SK-N-MC (cell line): Measurements from ENCODE around the gene MGA.

Experiments used
- DNase-seq: peaks from one replicate; pipeline ENCODE4 v3.0.0-alpha.2; 2011; ENCODE audit warnings: low read depth, low spot score
- H3K27ac ChIP-seq: fragments of 200-600 bp; sonication (generic); 2 replicates; pipeline ENCODE4 v1.5.1; 2016; ENCODE audit warnings: mixed run types
- H3K36me3 ChIP-seq: fragments of 200-600 bp; sonication (generic); 2 replicates; pipeline ENCODE4 v1.6.1; 2017; ENCODE audit warnings: antibody characterized with exemption, low read length, mixed read lengths; ENCODE audit not compliant: insufficient read depth
- H3K4me3 ChIP-seq: fragments of 200-600 bp; sonication (generic); 2 replicates; pipeline ENCODE4 v1.5.1; 2016
- H3K9ac ChIP-seq: fragments of 200-600 bp; sonication (generic); 2 replicates; pipeline ENCODE4 v1.8.0; 2017; ENCODE audit warnings: mixed run types, mixed read lengths; ENCODE audit not compliant: insufficient read length
- H3K9me3 ChIP-seq: fragments of 200-600 bp; sonication (generic); 2 replicates; pipeline ENCODE4 v1.6.1; 2017; ENCODE audit warnings: low read depth, mild to moderate bottlenecking, antibody characterized with exemption, low read length, moderate library complexity, mixed read lengths
- EZH2 ChIP-seq: fragments of 200-600 bp; sonication (generic); IDR thresholded peaks from one replicate; pipeline ENCODE4 v1.6.1; 2017; ENCODE audit warnings: antibody characterized with exemption
- FOXP2 ChIP-seq: optimal IDR thresholded peaks from 2 replicates; pipeline ENCODE3; 2011; ENCODE audit warnings: mild to moderate bottlenecking, moderate library complexity; ENCODE audit not compliant: insufficient read depth; ENCODE audit errors: extremely low read length, control extremely low read depth
- POLR2AphosphoS5 ChIP-seq: IDR thresholded peaks from 2 replicates; pipeline ENCODE4 v1.6.1; 2012; ENCODE audit warnings: mild to moderate bottlenecking, low read depth, low read length, borderline replicate concordance

MGA gene

GRCh38 chr15:41630616-41631217 is 29.5 kb upstream of the MGA start:
- no peaks in the 10 kb centered on the region for H3K9me3 ChIP-seq
- TF ChIP-seq EZH2 (no peak), FOXP2 (no peak), POLR2AphosphoS5 (no peak)
- H3K36me3 ChIP-seq, result no peaks in the 10 kb centered on the region
- no peak overlapping the region for H3K9ac ChIP-seq
- DNase-seq, result no peak
- H3K27ac ChIP-seq, result peak overlapping the region; percentile 33
- no peak overlapping the region for H3K4me3 ChIP-seq

DNA sequence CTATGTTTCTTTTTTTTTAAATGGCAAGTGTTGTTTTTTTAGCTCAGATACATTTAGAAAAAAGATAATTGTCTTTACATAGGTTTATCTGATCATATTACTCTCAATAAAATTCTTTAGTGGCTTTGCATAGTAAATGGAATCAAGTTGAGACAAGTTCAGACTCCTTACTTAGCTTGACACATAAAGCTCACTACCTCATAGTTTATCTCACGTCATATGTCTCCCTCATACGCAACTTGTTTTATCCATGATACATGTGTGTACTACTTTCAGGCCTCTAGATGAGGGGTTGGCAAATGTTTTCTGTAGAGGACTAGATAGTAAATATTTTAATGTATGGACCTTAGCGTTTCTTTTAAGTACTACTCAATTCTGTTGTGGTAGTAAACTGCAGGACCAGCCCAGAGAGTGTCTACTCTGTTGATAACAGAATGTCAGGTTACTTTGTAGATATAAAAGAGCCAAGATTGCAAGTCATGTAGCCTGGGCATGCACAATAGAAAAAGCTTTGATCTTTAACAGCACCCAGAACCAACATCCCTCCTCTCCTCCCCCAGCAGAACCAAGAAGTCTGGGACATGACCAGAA is 28.2 kb upstream of the MGA start:
- no peak for TF ChIP-seq EZH2
- TF ChIP-seq POLR2AphosphoS5, result no peak
- TF ChIP-seq FOXP2, result no peak
- no peaks in the 10 kb centered on the region for H3K36me3 ChIP-seq
- no peak overlapping the region for H3K9ac ChIP-seq
- DNase-seq, result no peak
- no peak overlapping the region for H3K4me3 ChIP-seq
- no peaks in the 10 kb centered on the region for H3K9me3 ChIP-seq
- no peak overlapping the region for H3K27ac ChIP-seq

- Histone ChIP-seq H3K36me3 (no peaks in the 10 kb centered on the region), H3K9me3 (no peaks in the 10 kb centered on the region), H3K27ac (0 out of 2 replicates have a peak overlapping the region, but pooled peaks have one; percentile 1), H3K9ac (no peak overlapping the region), H3K4me3 (no peak overlapping the region)
- no peak for DNase-seq
- TF ChIP-seq POLR2AphosphoS5 (no peak), EZH2 (no peak), FOXP2 (no peak)
Measured at GRCh38 chr15:41633609-41634008, 26.6 kb upstream of the MGA start.

DNA sequence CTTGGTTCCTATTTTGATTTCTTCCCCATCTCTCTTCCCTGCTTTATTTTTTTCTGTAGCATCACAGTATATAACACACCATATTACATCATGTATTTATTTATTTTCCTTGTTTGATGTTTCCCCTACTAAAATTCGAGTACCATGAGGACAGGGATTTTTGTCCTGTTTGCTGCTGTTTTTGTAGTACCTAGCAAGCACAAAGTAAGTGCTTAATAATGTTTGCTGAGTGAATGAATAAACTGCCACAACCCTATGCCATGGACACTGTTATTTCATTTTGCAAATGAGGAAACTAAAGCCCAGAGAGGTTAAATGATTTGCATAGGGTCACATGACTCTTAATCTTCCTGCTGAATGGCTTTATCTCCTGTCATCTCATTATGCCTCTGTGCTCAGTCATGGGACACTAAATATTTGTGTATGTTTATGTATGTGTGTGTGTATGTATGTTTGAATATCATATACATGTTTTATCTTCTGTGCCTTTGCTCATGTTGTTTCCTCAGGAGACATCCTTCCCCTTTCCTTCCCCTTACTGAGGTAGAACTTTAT is 26.1 kb upstream of the MGA start:
- H3K9me3 ChIP-seq, result no peaks in the 10 kb centered on the region
- no peak overlapping the region for H3K9ac ChIP-seq
- no peak overlapping the region for H3K4me3 ChIP-seq
- no peak for DNase-seq
- H3K27ac ChIP-seq, result 0 out of 2 replicates have a peak overlapping the region, but pooled peaks have one; percentile 1
- TF ChIP-seq EZH2 (no peak), FOXP2 (no peak), POLR2AphosphoS5 (no peak)
- H3K36me3 ChIP-seq, result no peaks in the 10 kb centered on the region

DNA sequence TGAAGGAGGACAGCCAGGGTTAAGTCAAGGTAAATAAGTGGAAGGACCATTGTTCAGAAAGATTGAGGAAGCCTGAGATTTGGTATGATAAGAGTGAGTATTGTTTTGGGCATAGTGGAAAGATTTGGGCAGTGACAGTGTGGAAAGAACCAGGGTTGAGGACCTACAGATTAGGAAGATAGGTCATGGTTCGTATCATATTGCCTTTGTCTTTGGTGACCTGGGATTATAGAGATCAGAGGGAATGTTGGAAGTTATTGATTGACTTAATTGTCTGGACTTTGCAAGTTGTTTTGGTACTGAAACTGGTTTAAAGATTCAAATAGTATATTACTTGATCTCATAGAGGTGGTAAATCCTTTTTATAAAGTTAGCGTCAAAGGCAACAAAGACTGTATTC is 23.1 kb upstream of the MGA start:
- no peak overlapping the region for H3K9ac ChIP-seq
- DNase-seq, result no peak
- H3K27ac ChIP-seq, result no peak overlapping the region
- TF ChIP-seq EZH2 (no peak), POLR2AphosphoS5 (no peak), FOXP2 (no peak)
- H3K9me3 ChIP-seq, result no peaks in the 10 kb centered on the region
- H3K36me3 ChIP-seq, result no peaks in the 10 kb centered on the region
- no peak overlapping the region for H3K4me3 ChIP-seq

- no peak for DNase-seq
- no peak overlapping the region for H3K9ac ChIP-seq
- H3K36me3 ChIP-seq, result no peaks in the 10 kb centered on the region
- TF ChIP-seq FOXP2 (no peak), POLR2AphosphoS5 (no peak), EZH2 (no peak)
- H3K9me3 ChIP-seq, result no peaks in the 10 kb centered on the region
- H3K4me3 ChIP-seq, result no peak overlapping the region
- H3K27ac ChIP-seq, result no peak overlapping the region
Measured at GRCh38 chr15:41640985-41641384, 19.2 kb upstream of the MGA start.

GRCh38 chr15:41647262-41647661 is 12.9 kb upstream of the MGA start:
- Histone ChIP-seq H3K4me3 (no peak overlapping the region), H3K36me3 (no peaks in the 10 kb centered on the region), H3K27ac (no peak overlapping the region), H3K9me3 (no peaks in the 10 kb centered on the region), H3K9ac (no peak overlapping the region)
- no peak for TF ChIP-seq EZH2
- no peak for TF ChIP-seq POLR2AphosphoS5
- TF ChIP-seq FOXP2, result no peak
- DNase-seq, result no peak

DNA sequence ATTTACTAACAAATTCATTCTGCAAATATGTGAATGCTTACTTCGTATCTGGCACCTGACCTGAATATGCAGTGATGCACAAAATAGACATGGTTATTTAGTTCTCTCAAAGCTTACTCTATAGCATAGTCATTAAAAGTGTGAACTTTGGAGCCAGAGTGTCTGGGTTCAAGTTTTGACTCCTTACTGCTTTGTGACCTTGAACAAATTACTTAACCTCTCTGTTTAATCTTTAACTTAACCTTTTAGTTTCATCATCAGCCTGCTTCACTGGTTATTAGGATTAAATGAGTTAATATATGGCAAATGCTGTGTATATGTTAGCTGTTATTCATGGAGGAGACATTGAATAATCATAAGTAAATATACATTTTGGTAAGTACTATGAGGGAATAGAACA is 12.1 kb upstream of the MGA start:
- DNase-seq, result no peak
- H3K4me3 ChIP-seq, result no peak overlapping the region
- TF ChIP-seq POLR2AphosphoS5, result no peak
- no peak for TF ChIP-seq EZH2
- TF ChIP-seq FOXP2, result no peak
- no peak overlapping the region for H3K9ac ChIP-seq
- no peaks in the 10 kb centered on the region for H3K36me3 ChIP-seq
- no peaks in the 10 kb centered on the region for H3K9me3 ChIP-seq
- no peak overlapping the region for H3K27ac ChIP-seq
